A549 (cell line): ENCODE data around the gene TMEM107. TPM values are rescaled to one million over a fixed set of nuclear protein-coding genes. Genes with fewer than 3 reads are reported as not detected.

Experiments used
- ATAC-seq, 2 experiments: fragments of 200-7000 bp in 1 of 2; fragments of >200 bp in 1 of 2; cut with Nextera tagmentation in 1 of 2; cut with Tn5 transposase in 1 of 2; 3 replicates each; pipeline versions ENCODE4 v1.8.0 to v1.9.1; 2018 to 2020; ENCODE audit warnings: mild to moderate bottlenecking in 1 of 2, moderate library complexity in 1 of 2
- CTCF ChIA-PET: fragments of 300-600 bp; sonication (Branson Sonifier 250); formaldehyde crosslinking; extraction: SDS; loops from one replicate; lab custom pipeline; 2021; ENCODE audit warnings: antibody characterized with exemption, inconsistent platforms; lab: Yijun Ruan, JAX
- POLR2A ChIA-PET: fragments of 350-600 bp; formaldehyde crosslinking; extraction: SDS; loops from one replicate; lab custom pipeline; 2021; ENCODE audit warnings: antibody characterized with exemption, inconsistent platforms; lab: Yijun Ruan, JAX
- DNase-seq, 2 experiments: peaks; one replicate each; pipeline versions ENCODE4 v3.0.0 to v3.0.0-alpha.2; 2011 to 2016; ENCODE audit warnings: low read depth in 1 of 2, low spot score in 1 of 2
- FAIRE-seq: peaks from 2 replicates; lab custom pipeline; 2011; peaks lifted over from hg19 to GRCh38; lab: Jason Lieb, UNC
- H3K27ac ChIP-seq, 2 experiments: fragments of >200 bp; sonication (Bioruptor Twin); formaldehyde crosslinking; 3 replicates each; pipeline ENCODE4 v1.5.1; 2016 to 2017
- H3K4me1 ChIP-seq: fragments of >200 bp; sonication (Bioruptor Twin); formaldehyde crosslinking; 3 replicates; pipeline ENCODE4 v1.6.1; 2016
- H3K4me2 ChIP-seq: fragments of >200 bp; sonication (Bioruptor Twin); formaldehyde crosslinking; 3 replicates; pipeline ENCODE4 v1.6.1; 2016
- H3K4me3 ChIP-seq: fragments of >200 bp; sonication (Bioruptor Twin); formaldehyde crosslinking; 3 replicates; pipeline ENCODE4 v1.5.1; 2016
- H3K9me3 ChIP-seq: fragments of >200 bp; sonication (Bioruptor Twin); formaldehyde crosslinking; 3 replicates; pipeline ENCODE4 v1.6.1; 2016
- ATOH8 ChIP-seq: fragments of 250-450 bp; sonication (Bioruptor Pico); IDR thresholded peaks from 2 replicates; pipeline ENCODE4 v1.5.0; 2020; ENCODE audit warnings: low read depth, mild to moderate bottlenecking, moderate library complexity
- BCL3 ChIP-seq: fragments of >200 bp; sonication (Bioruptor Twin); formaldehyde crosslinking; IDR thresholded peaks from 3 replicates; pipeline ENCODE4 v1.6.1; 2016
- BHLHE40 ChIP-seq: IDR thresholded peaks from 2 replicates; pipeline ENCODE4 v1.6.1; 2012; ENCODE audit warnings: low read depth, low read length, inconsistent platforms
- CBX2 ChIP-seq: fragments of 200-600 bp; sonication (generic); IDR thresholded peaks from 2 replicates; pipeline ENCODE4 v1.6.1; 2016; ENCODE audit warnings: low read depth, mild to moderate bottlenecking, borderline replicate concordance
- CHD4 ChIP-seq: fragments of 200-600 bp; sonication (generic); IDR thresholded peaks from 2 replicates; pipeline ENCODE4 v1.6.1; 2016; ENCODE audit warnings: antibody characterized with exemption, mild to moderate bottlenecking, borderline replicate concordance
- CTCF ChIP-seq: fragments of >200 bp; sonication (Bioruptor Twin); formaldehyde crosslinking; IDR thresholded peaks from 3 replicates; pipeline ENCODE4 v1.5.1; 2016
- E2F6 ChIP-seq: IDR thresholded peaks from 2 replicates; pipeline ENCODE4 v1.6.1; 2012; ENCODE audit warnings: low read depth, borderline replicate concordance
- EHF ChIP-seq: fragments of 250-450 bp; sonication (Bioruptor Pico); IDR thresholded peaks from 2 replicates; pipeline ENCODE4 v1.5.0; 2020; ENCODE audit warnings: mild to moderate bottlenecking
- EHMT2 ChIP-seq: fragments of 200-600 bp; sonication (generic); IDR thresholded peaks from 2 replicates; pipeline ENCODE4 v1.6.1; 2016; ENCODE audit warnings: antibody characterized with exemption, low read depth, mild to moderate bottlenecking, moderate library complexity
- ELK1 ChIP-seq: fragments of 150-350 bp; IDR thresholded peaks from 2 replicates; pipeline ENCODE4 v1.6.1; 2014; ENCODE audit warnings: low read depth, mild to moderate bottlenecking, low read length
- ESRRA ChIP-seq: fragments of 150-350 bp; IDR thresholded peaks from 2 replicates; pipeline ENCODE4 v1.6.1; 2014; ENCODE audit warnings: mild to moderate bottlenecking, low read length, borderline replicate concordance
- FOXS1 ChIP-seq: fragments of 250-450 bp; sonication (Bioruptor Pico); IDR thresholded peaks from 2 replicates; pipeline ENCODE4 v1.5.0; 2020; ENCODE audit warnings: mild to moderate bottlenecking, moderate library complexity
- HEYL ChIP-seq: fragments of 250-450 bp; sonication (Bioruptor Pico); IDR thresholded peaks from 2 replicates; pipeline ENCODE4 v1.8.0; 2021; ENCODE audit warnings: mild to moderate bottlenecking, moderate library complexity
- HOXB13 ChIP-seq: fragments of 250-450 bp; sonication (Bioruptor Pico); IDR thresholded peaks from 2 replicates; pipeline ENCODE4 v1.5.0; 2020; ENCODE audit warnings: low read depth, mild to moderate bottlenecking, moderate library complexity
- HOXB5 ChIP-seq: fragments of 250-450 bp; sonication (Bioruptor Pico); IDR thresholded peaks from 2 replicates; pipeline ENCODE4 v1.5.0; 2020; ENCODE audit warnings: mild to moderate bottlenecking, moderate library complexity
- JUN ChIP-seq, 2 experiments: fragments of >200 bp; sonication (Bioruptor Twin); formaldehyde crosslinking; IDR thresholded peaks; 2 replicates in 1 of 2; 3 replicates in 1 of 2; pipeline ENCODE4 v1.6.1; 2016 to 2017
- JUNB ChIP-seq: fragments of >200 bp; sonication (Bioruptor Twin); formaldehyde crosslinking; IDR thresholded peaks from 2 replicates; pipeline ENCODE4 v1.6.1; 2016
- KDM1A ChIP-seq: fragments of 200-600 bp; sonication (generic); IDR thresholded peaks from 2 replicates; pipeline ENCODE4 v1.6.1; 2016; ENCODE audit warnings: low read depth, mild to moderate bottlenecking
- MAFK ChIP-seq: fragments of 450-650 bp; IDR thresholded peaks from 2 replicates; pipeline ENCODE4 v1.6.1; 2014; ENCODE audit not compliant: partially characterized antibody
- MAX ChIP-seq: IDR thresholded peaks from 2 replicates; pipeline ENCODE4 v1.6.1; 2012
- MAZ ChIP-seq: fragments of 150-350 bp; IDR thresholded peaks from 2 replicates; pipeline ENCODE4 v1.6.1; 2014; ENCODE audit warnings: antibody characterized with exemption, low read depth, low read length, borderline replicate concordance
- NPAS2 ChIP-seq: fragments of 250-450 bp; sonication (Bioruptor Pico); IDR thresholded peaks from 2 replicates; pipeline ENCODE4 v1.8.0; 2022; ENCODE audit warnings: mild to moderate bottlenecking, moderate library complexity, borderline replicate concordance
- NR3C1 ChIP-seq: fragments of >200 bp; sonication (Bioruptor Twin); formaldehyde crosslinking; IDR thresholded peaks from 3 replicates; pipeline ENCODE4 v1.6.1; 2017
- PBX3 ChIP-seq: IDR thresholded peaks from 2 replicates; pipeline ENCODE4 v1.6.1; 2012
- RAD21 ChIP-seq, 2 experiments: fragments of >200 bp in 1 of 2; sonication (Bioruptor Twin) in 1 of 2; formaldehyde crosslinking in 1 of 2; IDR thresholded peaks in 1 of 2; conservative IDR thresholded peaks in 1 of 2; 2 replicates in 1 of 2; 3 replicates in 1 of 2; pipeline ENCODE4 v1.6.1; 2012 to 2018; ENCODE audit warnings: inconsistent platforms in 1 of 2
- RFX5 ChIP-seq: fragments of 450-650 bp; IDR thresholded peaks from 2 replicates; pipeline ENCODE4 v1.7.1; 2014; ENCODE audit warnings: antibody characterized with exemption, mild to moderate bottlenecking, moderate library complexity
- RNF2 ChIP-seq: fragments of 200-600 bp; sonication (generic); IDR thresholded peaks from 2 replicates; pipeline ENCODE4 v1.6.1; 2016; ENCODE audit warnings: low read depth, mild to moderate bottlenecking, antibody characterized with exemption, moderate library complexity, borderline replicate concordance
- ZC3H11A ChIP-seq: fragments of 450-650 bp; IDR thresholded peaks from 2 replicates; pipeline ENCODE4 v1.6.1; 2014; ENCODE audit warnings: antibody characterized with exemption, mild to moderate bottlenecking
- ZFP36 ChIP-seq: fragments of 450-650 bp; IDR thresholded peaks from 2 replicates; pipeline ENCODE4 v1.6.1; 2014; ENCODE audit warnings: borderline replicate concordance; ENCODE audit not compliant: partially characterized antibody
- ZNF302 ChIP-seq: fragments of 250-450 bp; sonication (Bioruptor Pico); IDR thresholded peaks from 2 replicates; pipeline ENCODE4 v1.9.0; 2021; ENCODE audit warnings: inconsistent platforms, mild to moderate bottlenecking, moderate library complexity
- WGBS: methylation state at CpG from one replicate; pipeline ENCODE4 v1.1.6; 2017; ENCODE audit errors: missing lambda C conversion rate; 5-methylcytosine and 5-hydroxymethylcytosine counted together
- polyA plus RNA-seq, 4 experiments: library from polyadenylated mRNA; depleted of rRNA in 3 of 4; stranded (reverse); fragments of >200 nt; fragmentation: RNase III in 1 of 4; extraction: RNeasy Plus Mini Kit Qiagen cat#74134 plus additional on column Dnase treatment in 1 of 4; gene quantifications; 2 replicates in 3 of 4; 3 replicates in 1 of 4; pipeline ENCODE4 v1.2.3, GENCODE V29; 2011 to 2017

Gene TMEM107
- polyA plus RNA-seq, 2 of the 4 experiments (the other 2 are of a cell fraction) = 17.0 to 22.8 TPM

- H3K4me2 ChIP-seq = peak overlapping the region; percentile 78
- FAIRE-seq (peak; percentile 89), ATAC-seq (peak; percentile 21 to 42), DNase-seq (peak; percentile 87 to 98)
- no peaks in the 10 kb centered on the region for H3K9me3 ChIP-seq
- WGBS = under 1% methylated on average over 13 of the region's 13 CpGs
- POLR2A ChIA-PET = interaction anchor here (0.6 to 1.9 kb wide), 7 partner anchors 14 to 670 kb away, joined by 3 to 26 read pairs (median 3); partner anchors contain the start of gene POLR2A
- CTCF ChIA-PET = interaction anchor here (0.7 to 19.5 kb wide), 7 partner anchors 15 to 147 kb away, joined by 3 to 601 read pairs (median 4); no protein-coding TSS in a partner anchor
- H3K4me3 ChIP-seq = peak overlapping the region; percentile 30
- peak overlapping the region; percentile 89 to 93 for H3K27ac ChIP-seq
- peaks cover 46% of the 10 kb centered on the region for H3K4me1 ChIP-seq
- TF ChIP-seq MAX (peak; percentile 91), HOXB13 (CRISPR knock-in tag) (no peak), ZC3H11A (no peak), NPAS2 (CRISPR knock-in tag) (0 out of 2 replicates have a peak, but pooled peaks have one; percentile 42), NR3C1 (no peak), ATOH8 (CRISPR knock-in tag) (no peak), FOXS1 (CRISPR knock-in tag) (no peak), CBX2 (no peak), MAZ (0 out of 2 replicates have a peak, but pooled peaks have one; percentile 40), RFX5 (no peak), MAFK (peak; percentile 60), ELK1 (no peak), HEYL (CRISPR knock-in tag) (no peak), RNF2 (no peak), EHF (CRISPR knock-in tag) (no peak), RAD21 (conservative IDR thresholded peaks at IDR 0.05 in 1 of 2, IDR thresholded peaks at IDR 0.05 in 1 of 2) (no peak), JUN (IDR thresholded peaks at IDR 0.05) (0 out of 5 replicates have a peak, but pooled peaks of 1 of the 2 experiments have one; percentile 19), E2F6 (peak; percentile 27; the same call in 1 of the 2 replicates), HOXB5 (no peak), CTCF (no peak), ZFP36 (no peak), ZNF302 (CRISPR knock-in tag) (no peak), BCL3 (no peak), PBX3 (no peak), JUNB (no peak), BHLHE40 (no peak), KDM1A (no peak), ESRRA (no peak), CHD4 (no peak), EHMT2 (no peak)
Observed at GRCh38 chr17:8153525-8153956, 22.6 kb downstream of the TMEM107 start.
